Activated CD8-positive, alpha-beta memory T cell treated with anti-CD3 and anti-CD28 coated beads, Interleukin-2, amount 10 ng/mL, durations not matched to agents 7 days and 5 days (primary cell): ENCODE results near the gene TMEM272. TPM values are rescaled to one million over a fixed set of nuclear protein-coding genes. Genes with fewer than 3 reads are reported as not detected.

Experiments used
- ATAC-seq: fragments of 150-1000 bp; cut with Tn5 transposase; one replicate; pipeline ENCODE4 v1.10.0; 2021; ENCODE audit warnings: moderate library complexity
- CTCF ChIA-PET: fragments of 350-600 bp; sonication (Branson Sonifier 250); formaldehyde crosslinking; loops from one replicate; lab custom pipeline; 2021; ENCODE audit warnings: antibody characterized with exemption; lab: Charles Lee
- DNase-seq: peaks from one replicate; pipeline ENCODE4 v3.0.0-alpha.2; 2020
- H3K27ac Mint-ChIP-seq: one replicate; pipeline ENCODE4 v1.8.0; 2021; ENCODE audit warnings: mild to moderate bottlenecking, mixed read lengths
- H3K27me3 Mint-ChIP-seq: one replicate; pipeline ENCODE4 v1.8.0; 2021; ENCODE audit warnings: mixed read lengths
- H3K36me3 Mint-ChIP-seq: one replicate; pipeline ENCODE4 v1.8.0; 2021; ENCODE audit warnings: mild to moderate bottlenecking, mixed read lengths
- H3K4me1 Mint-ChIP-seq: one replicate; pipeline ENCODE4 v1.8.0; 2021; ENCODE audit warnings: mixed read lengths
- H3K4me3 Mint-ChIP-seq: one replicate; pipeline ENCODE4 v1.8.0; 2021; ENCODE audit warnings: mild to moderate bottlenecking, moderate library complexity, mixed read lengths
- H3K9me3 Mint-ChIP-seq: one replicate; pipeline ENCODE4 v1.8.0; 2022; ENCODE audit warnings: low read depth, mixed read lengths
- total RNA-seq, 2 experiments: library from RNA; stranded (reverse); gene quantifications; one replicate each; pipeline ENCODE4 v1.2.3, GENCODE V29; 2021

Gene TMEM272
- total RNA-seq, 2 experiments from 2014 or later: 0.09 TPM

DNA sequence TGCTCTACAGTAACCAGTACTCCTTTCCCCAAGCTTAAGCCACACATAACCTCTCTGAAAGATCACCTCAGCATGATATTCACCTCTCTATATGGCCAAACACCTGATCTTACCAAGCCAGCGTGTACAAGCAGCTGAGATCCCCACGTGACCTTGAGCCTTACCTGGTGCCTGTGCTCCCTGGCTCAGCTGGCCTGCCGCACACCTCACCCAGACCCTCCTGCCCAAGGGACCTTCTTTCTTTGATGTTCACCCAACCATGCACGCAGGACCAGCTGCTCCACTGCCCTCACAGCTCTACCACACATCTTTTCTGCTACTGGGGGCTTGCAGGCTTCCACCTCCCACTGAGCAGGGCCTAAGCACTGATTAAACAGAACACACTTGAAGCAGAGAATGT lies 50.0 kb downstream of the TMEM272 start:
- CTCF ChIA-PET: interaction anchor here (0.6 to 4.4 kb wide), 2 partner anchors 9 to 350 kb away, joined by 3 to 35 read pairs; no protein-coding TSS in a partner anchor
- DNase-seq (no peak), ATAC-seq (no peak)
- no peaks in the 10 kb centered on the region for H3K36me3 Mint-ChIP-seq
- no peaks in the 10 kb centered on the region for H3K9me3 Mint-ChIP-seq
- peaks cover 21% of the 10 kb centered on the region for H3K4me1 Mint-ChIP-seq
- H3K27me3 Mint-ChIP-seq: no peaks in the 10 kb centered on the region
- no peak overlapping the region for H3K4me3 Mint-ChIP-seq
- H3K27ac Mint-ChIP-seq: no peak overlapping the region

DNA sequence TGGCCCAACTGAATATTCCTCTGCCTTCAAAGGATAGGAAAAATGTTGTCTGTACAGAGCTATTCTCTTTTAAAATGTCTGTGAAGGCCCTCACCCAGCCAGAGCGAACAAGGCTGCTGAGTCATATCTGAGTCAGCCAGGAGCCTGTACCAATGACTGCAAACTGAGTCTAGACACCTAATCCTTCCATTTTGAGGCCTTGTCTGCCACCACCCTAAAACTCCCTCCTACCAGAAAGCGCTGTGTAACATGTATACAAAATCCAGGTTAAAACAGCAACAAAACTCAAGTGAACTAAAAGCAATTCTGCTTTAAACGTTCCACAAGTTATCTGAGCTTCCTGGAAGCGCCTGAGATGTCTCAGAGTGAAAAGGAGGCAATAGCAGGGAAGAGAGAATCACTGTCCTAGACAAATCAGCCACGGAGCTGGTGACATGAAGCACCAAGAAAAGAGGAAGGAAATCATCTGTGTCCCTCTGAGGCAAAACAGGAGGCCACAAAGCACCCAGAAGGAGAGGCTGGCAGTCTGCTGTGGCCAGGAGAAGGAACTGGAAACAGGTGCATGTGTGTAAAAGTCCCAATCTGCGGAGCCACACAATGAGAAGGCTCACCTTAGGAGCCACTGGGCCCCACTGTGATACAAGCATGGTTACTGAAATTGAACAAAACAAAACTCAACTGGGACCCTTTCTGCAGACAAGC lies 51.3 kb downstream of the TMEM272 start:
- Mint-ChIP-seq H3K9me3 (no peaks in the 10 kb centered on the region), H3K27ac (peak overlapping the region; percentile 69), H3K27me3 (no peaks in the 10 kb centered on the region), H3K4me1 (peaks cover 21% of the 10 kb centered on the region), H3K4me3 (no peak overlapping the region), H3K36me3 (no peaks in the 10 kb centered on the region)
- DNase-seq (peak; percentile 59), ATAC-seq (peak; percentile 71)
- CTCF ChIA-PET: no interaction called here

DNA sequence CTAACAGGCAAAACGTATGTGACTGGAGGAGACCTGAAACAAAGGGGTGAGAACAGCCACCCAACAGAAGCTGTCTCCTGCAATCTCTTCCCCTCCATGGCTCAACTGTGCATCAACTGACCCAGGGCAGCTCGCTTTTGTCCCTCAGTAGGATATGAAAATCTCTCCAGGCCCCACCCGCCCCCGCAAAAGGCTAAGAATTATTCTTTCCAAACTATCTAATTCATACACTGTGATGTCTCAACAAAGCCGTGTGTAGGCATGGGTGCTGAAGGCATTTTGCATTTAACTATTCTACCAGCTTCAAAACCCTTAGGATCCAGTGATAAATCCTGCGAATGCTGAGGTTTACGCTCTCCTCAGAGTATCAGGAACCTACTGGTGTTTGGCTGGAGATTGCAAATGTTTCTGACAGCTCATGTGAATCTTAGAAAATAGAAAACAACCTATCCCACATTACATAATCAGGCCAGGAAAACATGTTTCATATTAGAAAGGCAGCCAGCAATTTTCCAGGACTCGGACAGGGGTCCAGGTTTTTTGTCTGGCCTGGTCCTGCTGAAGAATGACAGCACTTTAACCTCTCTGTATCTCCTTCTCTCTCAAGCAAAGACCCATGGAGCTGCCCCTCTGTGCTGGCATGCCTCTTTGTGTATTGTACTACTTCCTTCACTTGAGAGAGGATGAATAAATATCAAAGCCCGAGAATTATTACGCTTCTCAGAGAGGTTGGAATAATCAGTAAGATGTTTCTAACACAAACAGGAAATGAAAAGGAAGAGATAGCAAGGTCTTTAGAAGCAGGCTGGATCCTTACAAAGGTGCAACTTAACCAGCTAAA lies 58.3 kb downstream of the TMEM272 start:
- no peak for ATAC-seq
- no peak overlapping the region for H3K4me3 Mint-ChIP-seq
- peaks cover 10% of the 10 kb centered on the region for H3K4me1 Mint-ChIP-seq
- H3K36me3 Mint-ChIP-seq: no peaks in the 10 kb centered on the region
- H3K27ac Mint-ChIP-seq: no peak overlapping the region
- no peaks in the 10 kb centered on the region for H3K27me3 Mint-ChIP-seq
- DNase-seq: no peak
- CTCF ChIA-PET: interaction anchor here (0.7 to 1.0 kb wide), 3 partner anchors 8 to 11 kb away, joined by 3 to 5 read pairs (median 4); no protein-coding TSS in a partner anchor
- H3K9me3 Mint-ChIP-seq: no peaks in the 10 kb centered on the region

DNA sequence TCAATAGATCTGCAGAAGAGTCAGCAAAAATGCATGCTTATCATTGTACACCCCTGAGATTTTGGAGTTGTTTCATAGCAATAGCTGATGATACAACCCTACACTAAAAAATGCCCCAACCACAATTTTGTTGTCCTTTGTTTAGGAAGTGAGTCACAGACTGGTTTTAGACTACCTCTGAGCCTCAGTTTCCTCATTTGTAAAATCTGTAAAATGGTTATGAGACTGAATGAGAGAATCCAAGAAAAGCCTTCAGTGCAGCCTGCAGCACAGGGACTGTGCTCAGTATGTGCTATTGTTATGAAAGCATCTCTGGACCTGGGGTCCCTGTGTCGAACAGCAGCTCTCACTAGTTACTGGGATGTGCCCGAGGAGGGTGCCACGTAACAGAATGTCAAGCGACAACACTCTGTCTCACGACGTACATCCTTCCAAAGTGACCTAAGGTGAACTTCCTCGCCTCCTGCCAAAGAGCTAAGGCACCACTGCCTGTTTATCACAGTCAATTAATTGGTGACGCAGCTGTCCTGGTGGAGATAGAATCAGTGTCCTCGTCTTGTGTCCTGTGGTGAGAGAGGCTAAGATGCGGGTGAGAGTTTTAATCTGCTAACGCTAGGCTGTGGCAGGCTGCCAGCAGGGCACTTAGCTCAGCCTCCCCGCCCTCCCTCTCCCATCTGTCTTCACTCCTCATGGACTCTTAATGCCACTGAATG lies 59.1 kb downstream of the TMEM272 start:
- no peak overlapping the region for H3K4me3 Mint-ChIP-seq
- CTCF ChIA-PET: interaction anchor here (0.7 to 1.0 kb wide), 2 partner anchors 9 to 12 kb away, joined by 3 to 4 read pairs; no protein-coding TSS in a partner anchor
- no peaks in the 10 kb centered on the region for H3K27me3 Mint-ChIP-seq
- H3K4me1 Mint-ChIP-seq: peaks cover 10% of the 10 kb centered on the region
- no peaks in the 10 kb centered on the region for H3K9me3 Mint-ChIP-seq
- DNase-seq: no peak
- no peaks in the 10 kb centered on the region for H3K36me3 Mint-ChIP-seq
- no peak overlapping the region for H3K27ac Mint-ChIP-seq
- no peak for ATAC-seq

DNA sequence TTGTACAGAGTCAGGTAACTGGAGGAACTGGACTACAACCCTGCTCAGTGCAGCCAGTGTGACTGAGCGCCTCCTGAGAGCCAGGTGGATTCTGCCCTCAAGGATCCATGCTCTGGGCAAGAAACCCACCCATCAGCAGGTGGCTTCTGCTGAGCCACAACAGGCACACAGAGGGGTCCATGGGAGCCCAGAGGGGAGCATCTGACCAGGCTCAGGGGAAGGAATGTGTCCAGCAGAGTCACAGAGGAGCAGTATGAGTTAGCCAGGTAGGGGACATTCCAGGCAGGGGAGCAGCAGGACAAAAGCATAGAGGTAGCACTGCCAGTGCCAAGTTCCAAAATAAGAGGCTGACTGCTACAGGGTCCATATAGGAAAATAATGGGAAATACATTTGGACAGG lies 60.9 kb downstream of the TMEM272 start:
- no peaks in the 10 kb centered on the region for H3K36me3 Mint-ChIP-seq
- H3K4me3 Mint-ChIP-seq: no peak overlapping the region
- H3K9me3 Mint-ChIP-seq: no peaks in the 10 kb centered on the region
- CTCF ChIA-PET: no interaction called here
- peaks cover 10% of the 10 kb centered on the region for H3K4me1 Mint-ChIP-seq
- no peaks in the 10 kb centered on the region for H3K27me3 Mint-ChIP-seq
- no peak for DNase-seq
- no peak overlapping the region for H3K27ac Mint-ChIP-seq
- ATAC-seq: no peak

DNA sequence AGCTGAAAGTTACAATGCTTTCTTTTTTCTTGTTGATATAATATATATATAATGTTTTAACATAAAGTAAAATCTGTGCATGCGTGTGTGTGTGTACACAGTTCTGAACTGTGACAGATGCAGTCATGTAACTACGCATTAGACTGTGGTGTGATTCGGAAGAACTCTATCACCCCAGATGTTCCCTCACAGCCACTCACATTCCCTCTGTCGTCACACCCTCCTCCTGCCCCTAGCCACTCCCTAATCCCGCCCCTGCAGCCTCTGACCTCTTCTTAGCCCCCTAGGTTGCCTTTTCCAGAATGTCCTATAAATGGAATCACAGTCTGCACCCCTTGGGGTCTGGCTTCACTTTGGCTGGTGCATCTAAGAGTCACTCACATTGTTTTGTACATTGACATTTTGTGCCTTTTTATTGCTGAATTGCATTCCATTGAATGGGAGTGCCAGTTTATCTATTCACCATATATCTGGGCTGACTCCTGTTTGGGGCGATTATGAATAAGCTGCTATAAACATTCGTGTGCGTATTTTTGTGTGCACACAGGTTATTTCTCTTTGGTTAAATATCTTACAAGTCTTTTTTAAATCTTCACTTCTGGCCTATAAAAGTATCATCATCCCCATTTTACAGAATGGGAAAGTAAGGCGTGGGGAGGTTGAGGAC lies 61.4 kb downstream of the TMEM272 start:
- CTCF ChIA-PET: no interaction called here
- Mint-ChIP-seq H3K4me1 (peaks cover 10% of the 10 kb centered on the region), H3K4me3 (no peak overlapping the region), H3K27ac (no peak overlapping the region), H3K36me3 (no peaks in the 10 kb centered on the region), H3K9me3 (no peaks in the 10 kb centered on the region), H3K27me3 (no peaks in the 10 kb centered on the region)
- DNase-seq (no peak), ATAC-seq (no peak)

DNA sequence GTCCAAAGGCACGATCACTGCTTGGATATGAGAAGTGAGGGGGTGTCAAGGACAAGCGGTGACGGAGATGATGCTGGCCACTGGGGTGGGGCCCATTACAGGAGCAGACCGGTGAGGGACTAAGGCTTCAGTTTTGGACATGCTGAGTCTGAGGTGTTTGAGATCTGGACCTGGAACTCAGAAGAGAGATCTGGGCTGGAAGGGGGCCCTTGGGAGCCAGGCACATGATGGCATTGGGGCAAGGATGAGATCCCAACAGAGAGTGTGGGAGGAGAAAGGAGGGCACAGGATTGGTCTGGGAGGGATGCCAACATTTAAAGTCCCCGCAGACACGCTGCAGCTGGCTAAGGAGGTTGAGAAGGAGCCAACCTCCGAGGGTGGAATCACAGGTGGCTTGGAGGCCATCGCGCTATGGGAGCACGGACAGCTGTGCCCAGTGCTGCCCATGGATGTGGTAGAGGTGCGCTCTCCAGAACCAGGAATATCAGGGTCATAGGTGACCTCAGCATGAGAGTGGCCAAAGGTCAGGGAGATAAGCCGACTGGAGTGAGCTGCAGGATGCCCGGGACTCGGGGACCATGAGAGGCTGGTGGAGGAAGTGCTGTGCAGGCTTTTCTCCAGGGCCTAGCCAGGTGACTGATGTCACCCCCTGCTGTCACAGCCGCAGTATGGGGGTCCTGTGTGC lies 62.8 kb downstream of the TMEM272 start:
- H3K4me1 Mint-ChIP-seq: peaks cover 13% of the 10 kb centered on the region
- no peaks in the 10 kb centered on the region for H3K9me3 Mint-ChIP-seq
- H3K4me3 Mint-ChIP-seq: no peak overlapping the region
- CTCF ChIA-PET: interaction anchor here (0.6 to 2.5 kb wide), 3 partner anchors 15 to 557 kb away, joined by 3 to 9 read pairs (median 4); no protein-coding TSS in a partner anchor
- no peak overlapping the region for H3K27ac Mint-ChIP-seq
- H3K36me3 Mint-ChIP-seq: no peaks in the 10 kb centered on the region
- no peaks in the 10 kb centered on the region for H3K27me3 Mint-ChIP-seq
- no peak for DNase-seq
- no peak for ATAC-seq

DNA sequence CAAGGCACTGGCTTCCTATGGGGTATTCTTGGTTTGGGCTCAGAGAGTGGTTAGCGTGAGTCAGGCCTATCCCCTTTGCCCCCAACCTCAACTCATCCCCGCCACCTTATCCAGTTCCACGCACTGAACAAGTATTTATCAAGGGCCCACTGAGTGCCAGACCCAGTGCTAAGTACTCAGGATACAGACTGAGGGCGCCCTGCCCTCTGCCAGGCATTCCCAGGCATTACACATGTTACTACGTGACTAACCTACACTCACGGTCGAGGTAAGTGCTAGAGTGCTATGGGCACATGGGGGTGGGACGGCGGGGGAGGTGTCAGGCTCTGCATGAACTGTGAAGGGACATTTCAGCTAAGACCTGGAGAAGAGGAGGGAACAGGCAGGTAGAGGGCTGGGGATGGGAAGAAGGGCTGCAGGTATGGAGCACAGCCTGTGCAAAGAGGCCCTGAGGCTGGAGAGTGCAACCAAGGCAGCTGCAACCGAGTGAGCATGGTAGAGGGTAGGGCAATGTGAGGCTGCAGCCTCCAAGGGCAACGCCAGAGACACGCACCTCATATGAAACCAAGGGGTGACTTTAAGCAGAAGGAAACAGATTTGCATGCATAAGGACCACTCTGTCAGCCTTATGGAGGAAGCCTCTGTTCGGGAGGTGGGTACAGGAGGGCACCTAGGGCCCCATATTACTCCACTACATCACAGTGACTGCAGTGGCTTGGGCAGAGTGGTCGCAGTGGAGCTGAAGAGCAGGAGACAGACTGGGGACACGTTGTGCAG lies 63.5 kb downstream of the TMEM272 start:
- CTCF ChIA-PET: interaction anchor here (0.6 to 2.5 kb wide), 5 partner anchors 16 to 556 kb away, joined by 3 to 9 read pairs (median 4); partner anchors contain the start of gene INTS6
- peak; percentile 57 for ATAC-seq
- no peaks in the 10 kb centered on the region for H3K27me3 Mint-ChIP-seq
- DNase-seq: no peak
- peaks cover 13% of the 10 kb centered on the region for H3K4me1 Mint-ChIP-seq
- H3K27ac Mint-ChIP-seq: no peak overlapping the region
- no peak overlapping the region for H3K4me3 Mint-ChIP-seq
- H3K36me3 Mint-ChIP-seq: no peaks in the 10 kb centered on the region
- H3K9me3 Mint-ChIP-seq: no peaks in the 10 kb centered on the region

DNA sequence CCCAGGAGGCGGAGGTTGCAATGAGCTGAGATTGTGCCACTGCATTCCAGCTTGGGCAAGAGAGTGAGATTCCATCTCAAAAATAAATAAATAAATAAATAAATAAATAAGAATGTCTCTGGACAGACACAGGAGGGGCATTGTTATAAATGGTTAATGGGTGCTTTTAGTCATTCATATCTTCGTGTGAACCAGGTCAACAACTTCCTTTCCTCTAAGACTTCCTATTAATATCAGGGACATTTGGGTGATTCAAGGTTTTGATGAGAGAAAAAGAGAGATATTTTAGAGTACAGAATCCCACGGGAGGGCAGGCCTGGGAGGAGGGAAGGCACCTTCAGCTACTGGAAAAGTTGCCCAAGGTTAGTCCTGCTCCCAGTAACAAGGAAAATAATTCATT lies 64.9 kb downstream of the TMEM272 start:
- Mint-ChIP-seq H3K27ac (no peak overlapping the region), H3K36me3 (no peaks in the 10 kb centered on the region), H3K9me3 (no peaks in the 10 kb centered on the region), H3K4me1 (peaks cover 4% of the 10 kb centered on the region), H3K27me3 (no peaks in the 10 kb centered on the region), H3K4me3 (no peak overlapping the region)
- no peak for DNase-seq
- ATAC-seq: no peak
- CTCF ChIA-PET: no interaction called here

DNA sequence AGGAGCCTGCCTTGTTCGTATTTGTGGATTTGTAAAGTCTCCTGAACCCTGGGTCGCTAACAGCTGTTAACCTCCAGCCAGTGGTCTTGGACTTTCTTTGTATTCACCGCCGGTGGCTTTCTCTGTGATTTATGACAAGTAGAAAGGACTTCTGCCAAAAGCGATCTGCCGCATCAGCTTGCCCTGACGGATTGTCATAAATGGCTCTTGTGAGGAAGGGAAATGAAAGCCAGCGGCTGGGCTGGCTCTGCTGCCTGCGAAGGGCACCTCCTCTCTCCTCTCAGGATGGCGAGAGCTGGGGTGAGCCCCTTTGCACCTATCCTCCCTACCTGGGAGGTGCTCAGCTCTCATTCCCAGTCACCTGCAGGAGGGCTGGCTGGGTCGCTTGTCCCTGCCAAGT lies 66.6 kb downstream of the TMEM272 start:
- Mint-ChIP-seq H3K27me3 (no peaks in the 10 kb centered on the region), H3K36me3 (no peaks in the 10 kb centered on the region), H3K4me1 (peaks cover 2% of the 10 kb centered on the region), H3K9me3 (no peaks in the 10 kb centered on the region), H3K27ac (no peak overlapping the region), H3K4me3 (no peak overlapping the region)
- DNase-seq (no peak), ATAC-seq (no peak)
- CTCF ChIA-PET: interaction anchor here (1.1 kb wide), 1 partner anchor 22 kb away, joined by 3 read pairs; no protein-coding TSS in a partner anchor

DNA sequence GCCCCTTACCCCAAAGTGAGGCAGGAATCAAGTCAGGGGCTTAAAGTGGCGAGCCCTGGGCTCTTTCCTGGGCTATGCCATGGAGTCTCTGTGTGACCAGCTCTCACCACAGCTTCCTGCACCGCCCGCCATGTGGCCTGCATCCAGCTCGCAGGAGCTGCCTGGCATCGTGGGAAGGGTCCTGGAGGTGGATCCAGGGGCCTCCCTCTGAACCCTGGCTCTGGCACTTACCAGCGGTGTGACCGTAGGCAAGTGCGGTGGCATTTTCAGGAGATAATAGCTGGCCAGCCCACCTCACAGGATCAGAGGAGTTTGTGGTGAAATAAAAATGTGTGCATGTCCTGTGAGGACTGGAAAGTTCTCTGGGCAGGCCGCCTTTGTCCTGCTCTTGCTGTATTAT lies 67.1 kb downstream of the TMEM272 start:
- CTCF ChIA-PET: interaction anchor here (1.1 kb wide), 1 partner anchor 21 kb away, joined by 3 read pairs; no protein-coding TSS in a partner anchor
- no peaks in the 10 kb centered on the region for H3K36me3 Mint-ChIP-seq
- peaks cover 2% of the 10 kb centered on the region for H3K4me1 Mint-ChIP-seq
- H3K4me3 Mint-ChIP-seq: no peak overlapping the region
- H3K27me3 Mint-ChIP-seq: no peaks in the 10 kb centered on the region
- ATAC-seq: no peak
- no peak for DNase-seq
- H3K9me3 Mint-ChIP-seq: no peaks in the 10 kb centered on the region
- H3K27ac Mint-ChIP-seq: no peak overlapping the region

DNA sequence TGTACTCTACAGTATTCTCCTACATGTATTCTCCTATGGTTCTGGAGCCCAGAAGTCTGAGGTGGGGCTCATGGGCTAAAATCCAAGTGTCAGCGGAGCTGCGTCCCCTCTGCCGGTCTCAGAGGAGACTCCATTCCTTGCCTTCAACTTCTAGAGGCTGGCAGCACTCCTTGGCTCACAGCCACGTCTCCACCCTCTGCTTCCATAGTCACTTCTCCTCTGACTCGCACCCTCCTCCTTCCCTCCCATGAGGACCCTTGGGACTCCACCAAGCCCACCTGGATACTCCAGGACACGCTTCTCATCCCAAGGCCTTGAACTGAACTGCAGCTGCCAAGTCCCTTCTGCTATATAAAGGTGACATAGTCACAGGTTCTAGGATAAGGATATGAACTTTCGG lies 68.8 kb downstream of the TMEM272 start:
- ATAC-seq (no peak), DNase-seq (no peak)
- CTCF ChIA-PET: no interaction called here
- H3K27ac Mint-ChIP-seq: no peak overlapping the region
- H3K36me3 Mint-ChIP-seq: no peaks in the 10 kb centered on the region
- H3K27me3 Mint-ChIP-seq: no peaks in the 10 kb centered on the region
- peaks cover 2% of the 10 kb centered on the region for H3K4me1 Mint-ChIP-seq
- H3K4me3 Mint-ChIP-seq: no peak overlapping the region
- H3K9me3 Mint-ChIP-seq: no peaks in the 10 kb centered on the region
